ENCODE measurements around the gene FSTL4. TPM values are rescaled to one million over a fixed set of nuclear protein-coding genes. Genes with fewer than 3 reads are reported as not detected.

The FSTL4 gene
- total and polyA plus RNA-seq, 2 of the 4 experiments (the other 2 are of a cell fraction): 0.18 TPM; not detected in 1

- Histone ChIP-seq H4K8ac (ENCODE audit: low read depth in 2 of 2, low read length in 2 of 2) (no peak overlapping the region), H3K36me3 (ENCODE audit: control insufficient read depth, insufficient read depth, low read length) (no peaks in the 10 kb centered on the region), H3K23ac (ENCODE audit: low read depth, low read length) (no peak overlapping the region), H4K91ac (ENCODE audit: insufficient read depth, low read depth, low read length) (no peak overlapping the region), H3K27ac (ENCODE audit: insufficient read depth, low read length) (no peak overlapping the region), H3K18ac (ENCODE audit: low read depth, low read length) (no peak overlapping the region), H2BK120ac (ENCODE audit: low read depth, low read length) (no peak overlapping the region), H3K9me1 (ENCODE audit: insufficient read depth, low read length) (no peaks in the 10 kb centered on the region), H2AK9ac (replicated peaks; ENCODE audit: low read depth, low read length, poor library complexity) (no peak overlapping the region), H3K4ac (ENCODE audit: low read depth, low read length) (no peak overlapping the region), H3K4me2 (ENCODE audit: low read depth, low read length) (no peak overlapping the region), H3K27me3 (ENCODE audit: control insufficient read depth, insufficient read depth, low read length) (peaks cover 2% of the 10 kb centered on the region; the same call in 1 of the 2 replicates), H2BK20ac (ENCODE audit: low read depth, low read length) (no peak overlapping the region), H2BK5ac (ENCODE audit: low read depth, low read length, poor library complexity, severe bottlenecking) (no peak overlapping the region), H3K14ac (replicated peaks; ENCODE audit: low read depth, low read length) (no peak overlapping the region), H3K4me3 (ENCODE audit: insufficient read depth, low read depth, low read length) (no peak overlapping the region), H3K9ac (ENCODE audit: low read depth, low read length) (no peak overlapping the region), H3K56ac (ENCODE audit: extremely low read depth, insufficient read depth, low read length) (no peak overlapping the region), H2BK15ac (ENCODE audit: low read depth, low read length) (no peak overlapping the region), H2AK5ac (ENCODE audit: low read depth, low read length) (no peak overlapping the region), H3K9me3 (ENCODE audit: control insufficient read depth, insufficient read depth, low read length) (no peaks in the 10 kb centered on the region), H3K4me1 (ENCODE audit: control insufficient read depth, insufficient read depth, low read length) (no peaks in the 10 kb centered on the region), H2AFZ (replicated peaks; ENCODE audit: low read length, poor library complexity) (no peak overlapping the region), H4K5ac (ENCODE audit: low read depth, low read length) (no peak overlapping the region), H4K20me1 (ENCODE audit: insufficient read depth, low read length) (no peaks in the 10 kb centered on the region), H3K79me1 (ENCODE audit: low read depth in 1 of 2, low read length in 2 of 2) (no peaks in the 10 kb centered on the region)
- dilution Hi-C loops (cut with HindIII; ENCODE audit: low sequenced_read_pairs, unreplicated experiment) (no loop called here), in situ Hi-C loops (cut with MboI; ENCODE audit: low sequenced_read_pairs) (no loop called here), intact Hi-C loops (cut with micrococcal nuclease) (no loop called here)
- ATAC-seq (ENCODE audit: low read depth) (no peak), DNase-seq (no peak)
- ChIA-PET POLR2A (ENCODE audit: unreplicated experiment) (no interaction called here), CTCF (no interaction called here)
- WGBS, 2 experiments (ENCODE audit: extremely low coverage in 2 of 2, insufficient read length in 1 of 2): no CpG with 5 or more reads among the region's 3 CpGs
- no TSS peak for BruUV-seq (replicated peaks)
- TF ChIP-seq FOS (IDR thresholded peaks at IDR 0.05; ENCODE audit: low read depth, low read length) (no peak), CHD1 (IDR thresholded peaks at IDR 0.05; ENCODE audit: low read depth, low read length) (no peak), CEBPB (IDR thresholded peaks at IDR 0.05; ENCODE audit: low read depth, low read length) (no peak), RAD21 (IDR thresholded peaks at IDR 0.05; ENCODE audit: low read length) (no peak), ELK1 (IDR thresholded peaks at IDR 0.05; ENCODE audit: borderline replicate concordance, low read depth, low read length) (no peak), MAZ (IDR thresholded peaks at IDR 0.05; ENCODE audit: borderline replicate concordance, low read depth, low read length) (no peak), POLR2A (IDR thresholded peaks at IDR 0.05; ENCODE audit: low read depth, low read length) (no peak), NFE2L2 (IDR thresholded peaks at IDR 0.05; ENCODE audit: low read depth, low read length) (no peak), BHLHE40 (IDR thresholded peaks at IDR 0.05; ENCODE audit: low read depth, low read length) (no peak), USF2 (IDR thresholded peaks at IDR 0.05; ENCODE audit: low read depth, low read length) (no peak), SMC3 (IDR thresholded peaks at IDR 0.05; ENCODE audit: low read depth, low read length) (no peak), MXI1 (IDR thresholded peaks at IDR 0.05; ENCODE audit: borderline replicate concordance, low read depth, low read length) (no peak), CTCF (conservative IDR thresholded peaks at IDR 0.05; ENCODE audit: low read depth, low read length) (no peak), RCOR1 (IDR thresholded peaks at IDR 0.05; ENCODE audit: insufficient replicate concordance, low read length) (no peak), MAFK (IDR thresholded peaks at IDR 0.05; ENCODE audit: low read depth, low read length) (no peak)
Observed at GRCh38 chr5:133508845-133509741, 103.2 kb downstream of the FSTL4 start.

All from IMR-90 (cell line).